Motor neuron (in vitro differentiated cells): ENCODE measurements around the gene CYGB. TPM values are rescaled to one million over a fixed set of nuclear protein-coding genes. Genes with fewer than 3 reads are reported as not detected.
"Not testable (repeated sequence)": the region's sequence is repeated elsewhere in the genome, so short reads cannot be mapped to it uniquely, and the experiment has no call there.

ENCODE experiments used
- ATAC-seq, 8 experiments: fragments of 200-7000 bp; cut with Tn5 transposase; replicated peaks in 6 of 8; 2 replicates each; pipeline ENCODE4 v1.8.0; 2021; ENCODE audit warnings: mild to moderate bottlenecking in 8 of 8, moderate library complexity in 8 of 8
- H3K27ac ChIP-seq, 2 donors: fragments of 250-450 bp; sonication (Bioruptor Pico); 2 replicates each; pipeline ENCODE4 v1.9.0; 2021; ENCODE audit warnings: antibody characterized with exemption in 2 of 2, mild to moderate bottlenecking in 2 of 2, moderate library complexity in 1 of 2
- H3K4me1 ChIP-seq, 2 donors: fragments of 250-450 bp; sonication (Bioruptor Pico); replicated peaks in 1 of 2; 2 replicates each; pipeline ENCODE4 v1.6.1; 2021; ENCODE audit warnings: antibody characterized with exemption in 2 of 2, mild to moderate bottlenecking in 2 of 2, moderate library complexity in 1 of 2
- H3K4me3 ChIP-seq, 5 donors: fragments of 250-450 bp; sonication (Bioruptor Pico); 2 replicates each; pipeline ENCODE4 v1.9.0; 2021; ENCODE audit warnings: antibody characterized with exemption in 5 of 5, mild to moderate bottlenecking in 5 of 5, moderate library complexity in 4 of 5
- WGBS, 10 experiments: fragments of 450-650 bp; shearing (Covaris generic); methylation state at CpG; one replicate each; pipeline ENCODE4 v1.0.0; 2022; 5-methylcytosine and 5-hydroxymethylcytosine counted together
- in situ Hi-C, 9 experiments: fragments of 400-800 bp; cut with MboI; loops; one replicate each; pipeline ENCODE4 v1.15.0; 2021; ENCODE audit warnings: low sequenced_read_pairs in 9 of 9, low pct_unique_long_range_greater_than_20kb in 2 of 9; ENCODE audit not compliant: unreplicated experiment in 9 of 9
- total RNA-seq, 8 experiments: library from RNA; unstranded; fragments of 300-600 nt; gene quantifications; 2 replicates each; pipeline versions ENCODE4 v1.2.3 to v1.2.4, GENCODE V29; 2022

The CYGB gene
- total RNA-seq, 8 experiments from 2014 or later, result 0.73 to 19.4 (median 5.4) TPM

GRCh38 chr17:76537288-76537577 lies 276 bp downstream of the CYGB start:
- Histone ChIP-seq H3K27ac (no peak overlapping the region), H3K4me1 (peaks cover 21 to 31% of the 10 kb centered on the region in 2 donors), H3K4me3 (peak overlapping the region; percentile 32 to 49 (median 33))
- 2 to 17% methylated on average over 9 of the region's 26 CpGs; no CpG with 5 or more reads in 8 of the 10 experiments for WGBS, 10 experiments
- ATAC-seq, result peak in 3 of 8 experiments; percentile 1 to 4 (median 2)
- in situ Hi-C loops, result loop anchor here in 2 of 9 experiments (25.0 kb wide), 1 partner anchor 175 kb away; the partner anchor contains the start of gene MXRA7 (in 2 of the 2)

- WGBS, 10 experiments, result 45 to 100% (median 89%) methylated on average over 1 to 12 of the region's 25 CpGs; no CpG with 5 or more reads in 2 of the 10 experiments
- in situ Hi-C loops, result loop anchor here in 2 of 9 experiments (25.0 kb wide), 1 partner anchor 176 kb away; the partner anchor contains the start of gene MXRA7 (in 2 of the 2)
- H3K4me1 ChIP-seq, result peaks cover 21 to 32% of the 10 kb centered on the region in 2 donors
- peak overlapping the region; percentile 32 to 49 (median 33) for H3K4me3 ChIP-seq
- no peak overlapping the region for H3K27ac ChIP-seq
- no peak for ATAC-seq
Observed at GRCh38 chr17:76536511-76537287, 810 bp downstream of the CYGB start.

GRCh38 chr17:76535788-76536510 lies 1.6 kb downstream of the CYGB start:
- 63 to 100% (median 82%) methylated on average over 1 to 7 of the region's 19 CpGs; no CpG with 5 or more reads in 5 of the 10 experiments for WGBS, 10 experiments
- Histone ChIP-seq H3K4me1 (peaks cover 14 to 28% of the 10 kb centered on the region in 2 donors), H3K27ac (no peak overlapping the region), H3K4me3 (no peak overlapping the region)
- in situ Hi-C loops, result loop anchor here in 2 of 9 experiments (25.0 kb wide), 1 partner anchor 176 kb away; the partner anchor contains the start of gene MXRA7 (in 2 of the 2)
- ATAC-seq, result no peak

- peak in 2 of 8 experiments; percentile 13 to 38 for ATAC-seq
- Histone ChIP-seq H3K27ac (no peak overlapping the region), H3K4me1 (peaks cover 16 to 27% of the 10 kb centered on the region in 2 donors), H3K4me3 (no peak overlapping the region)
- in situ Hi-C loops, result loop anchor here in 2 of 9 experiments (25.0 kb wide), 1 partner anchor 177 kb away; the partner anchor contains the start of gene MXRA7 (in 2 of the 2)
- WGBS, 10 experiments, result 60 to 80% (median 63%) methylated on average over 1 to 3 of the region's 7 CpGs; no CpG with 5 or more reads in 6 of the 10 experiments
Observed at GRCh38 chr17:76534831-76535732, 2.4 kb downstream of the CYGB start.

GRCh38 chr17:76533640-76534359 lies 3.7 kb downstream of the CYGB start:
- 79 to 100% (median 94%) methylated on average over 2 to 8 of the region's 9 CpGs for WGBS, 10 experiments
- H3K4me3 ChIP-seq, ATAC-seq, H3K27ac ChIP-seq: not testable (repeated sequence)
- peaks cover 25 to 37% of the 10 kb centered on the region in 2 donors for H3K4me1 ChIP-seq
- in situ Hi-C loops, result loop anchor here in 2 of 9 experiments (25.0 kb wide), 1 partner anchor 179 kb away; the partner anchor contains the start of gene MXRA7 (in 2 of the 2)

- in situ Hi-C loops, result loop anchor here in 2 of 9 experiments (25.0 kb wide), 1 partner anchor 180 kb away; the partner anchor contains the start of gene MXRA7 (in 2 of the 2)
Observed at GRCh38 chr17:76532072-76532651, 5.3 kb downstream of the CYGB start.

GRCh38 chr17:76531486-76532038 lies 5.9 kb downstream of the CYGB start:
- Histone ChIP-seq H3K27ac (no peak overlapping the region), H3K4me3 (no peak overlapping the region), H3K4me1 (peaks cover 29 to 37% of the 10 kb centered on the region in 2 donors)
- no peak for ATAC-seq
- WGBS, 10 experiments, result 73 to 100% (median 90%) methylated on average over 1 to 6 of the region's 18 CpGs; no CpG with 5 or more reads in 4 of the 10 experiments
- in situ Hi-C loops, result loop anchor here in 2 of 9 experiments (25.0 kb wide), 1 partner anchor 181 kb away; the partner anchor contains the start of gene MXRA7 (in 2 of the 2)

More at GRCh38 chr17:76532072-76532651, 5.3 kb downstream of the CYGB start:
- no peak overlapping the region for H3K27ac ChIP-seq
- H3K4me3 ChIP-seq, result no peak overlapping the region
- peaks cover 29 to 36% of the 10 kb centered on the region in 2 donors for H3K4me1 ChIP-seq
- no peak for ATAC-seq
- WGBS, 10 experiments, result 84 to 100% (median 92%) methylated on average over 2 to 6 of the region's 8 CpGs; no CpG with 5 or more reads in 3 of the 10 experiments

GRCh38 chr17:76530811-76531485 lies 6.6 kb downstream of the CYGB start:
- no peak overlapping the region for H3K27ac ChIP-seq
- ATAC-seq, result no peak
- WGBS, 10 experiments, result 100% methylated on average over 6 of the region's 32 CpGs; no CpG with 5 or more reads in 9 of the 10 experiments
- no peak overlapping the region for H3K4me3 ChIP-seq
- H3K4me1 ChIP-seq, result peaks cover 29 to 37% of the 10 kb centered on the region in 2 donors
- in situ Hi-C loops, result loop anchor here in 2 of 9 experiments (25.0 kb wide), 1 partner anchor 181 kb away; the partner anchor contains the start of gene MXRA7 (in 2 of the 2)

- in situ Hi-C loops, result loop anchor here in 2 of 9 experiments (25.0 kb wide), 1 partner anchor 182 kb away; the partner anchor contains the start of gene MXRA7 (in 2 of the 2)
- ATAC-seq, result peak in 7 of 8 experiments; percentile 4 to 52 (median 34)
- peak overlapping the region in 1 of 2 donors; percentile 68 for H3K27ac ChIP-seq
- peaks cover 30 to 37% of the 10 kb centered on the region in 2 donors for H3K4me1 ChIP-seq
- 35 to 93% (median 56%) methylated on average over 2 to 5 of the region's 23 CpGs; no CpG with 5 or more reads in 5 of the 10 experiments for WGBS, 10 experiments
- H3K4me3 ChIP-seq, result no peak overlapping the region
Observed at GRCh38 chr17:76530095-76530723, 7.3 kb downstream of the CYGB start.
